SK-N-SH (cell line): Measurements from ENCODE around the gene IFIT5. TPM values are rescaled to one million over a fixed set of nuclear protein-coding genes. Genes with fewer than 3 reads are reported as not detected.

Source experiments
- CTCF ChIA-PET: fragments of 300-600, 350-600 bp; formaldehyde crosslinking; extraction: SDS; loops from one replicate; lab custom pipeline; 2021; lab: Yijun Ruan, JAX
- POLR2A ChIA-PET: fragments of 350-600 bp; sonication (Branson Sonifier 250); formaldehyde crosslinking; extraction: SDS; loops from one replicate; lab custom pipeline; 2020; ENCODE audit warnings: antibody characterized with exemption, inconsistent platforms; lab: Yijun Ruan, JAX
- DNase-seq: peaks from one replicate; pipeline ENCODE4 v3.0.0; 2012
- H2AFZ ChIP-seq: fragments of 200-600 bp; sonication (generic); 2 replicates; pipeline ENCODE4 v1.8.1; 2016; ENCODE audit warnings: antibody characterized with exemption, mild to moderate bottlenecking, low read depth
- H3F3A ChIP-seq: fragments of 200-600 bp; sonication (generic); replicated peaks from 2 replicates; pipeline ENCODE3; 2016; ENCODE audit warnings: antibody characterized with exemption, mild to moderate bottlenecking; ENCODE audit not compliant: insufficient read depth
- H3K27ac ChIP-seq, 2 experiments: fragments of 200-500 bp in 1 of 2; fragments of 200-600 bp in 1 of 2; sonication (Bioruptor generic) in 1 of 2; sonication (generic), shearing (Covaris generic) in 1 of 2; 2 replicates each; pipeline versions ENCODE4 v1.5.1 to v1.6.1; 2014 to 2016; ENCODE audit warnings: low read depth in 2 of 2, inconsistent platforms in 1 of 2, low read length in 1 of 2, mild to moderate bottlenecking in 1 of 2, mixed read lengths in 1 of 2
- H3K27me3 ChIP-seq: fragments of 200-600 bp; sonication (generic), shearing (Covaris generic); 2 replicates; pipeline ENCODE4 v1.6.1; 2016; ENCODE audit warnings: mixed run types; ENCODE audit not compliant: insufficient read depth
- H3K36me3 ChIP-seq, 2 experiments: fragments of 200-500 bp in 1 of 2; fragments of 200-600 bp in 1 of 2; sonication (Bioruptor generic) in 1 of 2; sonication (generic) in 1 of 2; replicated peaks in 1 of 2; 2 replicates each; pipeline versions ENCODE3 to v1.5.1; 2014 to 2016; ENCODE audit warnings: low read length in 1 of 2, mild to moderate bottlenecking in 1 of 2; ENCODE audit not compliant: insufficient read depth in 2 of 2, control insufficient read depth in 1 of 2
- H3K4me1 ChIP-seq, 2 experiments: fragments of 200-500 bp in 1 of 2; fragments of 200-600 bp in 1 of 2; sonication (Bioruptor generic) in 1 of 2; sonication (generic), shearing (Covaris generic) in 1 of 2; 2 replicates each; pipeline versions ENCODE4 v1.5.1 to v1.6.1; 2014 to 2016; ENCODE audit warnings: low read depth in 1 of 2, low read length in 1 of 2, mixed run types in 1 of 2; ENCODE audit not compliant: insufficient read depth in 2 of 2, control insufficient read depth in 1 of 2
- H3K4me2 ChIP-seq: fragments of 200-600 bp; sonication (generic), shearing (Covaris generic); 2 replicates; pipeline ENCODE4 v1.6.1; 2017; ENCODE audit warnings: mixed run types
- H3K4me3 ChIP-seq, 2 experiments: fragments of 200-500 bp in 1 of 2; fragments of 200-600 bp in 1 of 2; sonication (Bioruptor generic) in 1 of 2; sonication (generic), shearing (Covaris generic) in 1 of 2; 2 replicates each; pipeline versions ENCODE4 v1.5.1 to v1.8.1; 2014 to 2016; ENCODE audit warnings: low read depth in 2 of 2, inconsistent platforms in 1 of 2, low read length in 1 of 2, mild to moderate bottlenecking in 1 of 2, mixed read lengths in 1 of 2, moderate library complexity in 1 of 2
- H3K79me2 ChIP-seq: fragments of 200-600 bp; sonication (generic); 2 replicates; pipeline ENCODE4 v1.8.1; 2017; ENCODE audit warnings: mild to moderate bottlenecking; ENCODE audit not compliant: insufficient read depth
- H3K9ac ChIP-seq: fragments of 200-600 bp; sonication (generic); 2 replicates; pipeline ENCODE4 v1.6.1; 2017; ENCODE audit warnings: mixed run types
- H3K9me2 ChIP-seq: fragments of 200-600 bp; sonication (generic); 2 replicates; pipeline ENCODE4 v1.6.1; 2017; ENCODE audit warnings: mixed run types
- H3K9me3 ChIP-seq: fragments of 200-600 bp; sonication (generic); 2 replicates; pipeline ENCODE4 v1.6.1; 2017; ENCODE audit warnings: mixed run types, mild to moderate bottlenecking, moderate library complexity
- H4K20me1 ChIP-seq: fragments of 200-600 bp; sonication (generic); 2 replicates; pipeline ENCODE4 v1.6.1; 2017; ENCODE audit warnings: mild to moderate bottlenecking, mixed run types; ENCODE audit not compliant: insufficient read depth
- CHD2 ChIP-seq: fragments of 150-350 bp; IDR thresholded peaks from 2 replicates; pipeline ENCODE4 v1.6.1; 2018; ENCODE audit warnings: low read length; ENCODE audit not compliant: partially characterized antibody
- EP300 ChIP-seq, 2 experiments: IDR thresholded peaks; 2 replicates each; pipeline versions ENCODE4 v1.4.0 to v1.6.1; 2012; ENCODE audit warnings: borderline replicate concordance in 1 of 2, low read depth in 1 of 2, low read length in 1 of 2
- EZH2phosphoT487 ChIP-seq: fragments of 200-600 bp; sonication (generic); IDR thresholded peaks from 2 replicates; pipeline ENCODE4 v1.6.1; 2017; ENCODE audit warnings: low read depth, mixed run types, mild to moderate bottlenecking, antibody characterized with exemption, moderate library complexity, borderline replicate concordance
- FOSL2 ChIP-seq: IDR thresholded peaks from 2 replicates; pipeline ENCODE4 v1.4.0; 2012; ENCODE audit warnings: low read depth, mild to moderate bottlenecking, moderate library complexity, borderline replicate concordance
- FOXJ3 ChIP-seq: sonication (generic); formaldehyde crosslinking; IDR thresholded peaks from 2 replicates; pipeline ENCODE4 v1.5.1; 2020; ENCODE audit warnings: mild to moderate bottlenecking, missing genetic modification reagents
- FOXM1 ChIP-seq: IDR thresholded peaks from 2 replicates; pipeline ENCODE4 v1.4.0; 2012; ENCODE audit warnings: low read depth, mild to moderate bottlenecking
- GATA2 ChIP-seq: sonication (generic); formaldehyde crosslinking; IDR thresholded peaks from 2 replicates; pipeline ENCODE4 v1.5.0; 2020; ENCODE audit warnings: mild to moderate bottlenecking, missing genetic modification reagents
- JUND ChIP-seq: IDR thresholded peaks from 2 replicates; pipeline ENCODE4 v1.4.0; 2012
- MAX ChIP-seq: IDR thresholded peaks from 2 replicates; pipeline ENCODE4 v1.4.0; 2012; ENCODE audit warnings: low read depth
- MEF2A ChIP-seq: IDR thresholded peaks from 2 replicates; pipeline ENCODE4 v1.4.0; 2012; ENCODE audit warnings: low read depth, borderline replicate concordance
- MXI1 ChIP-seq: IDR thresholded peaks from 2 replicates; pipeline ENCODE4 v1.6.1; 2012; ENCODE audit warnings: mild to moderate bottlenecking, low read depth, low read length, improper control_type of control experiment
- NRF1 ChIP-seq: IDR thresholded peaks from 2 replicates; pipeline ENCODE4 v1.6.1; 2012; ENCODE audit warnings: low read depth, mild to moderate bottlenecking, low read length
- POLR2AphosphoS5 ChIP-seq: IDR thresholded peaks from 2 replicates; pipeline ENCODE4 v1.6.1; 2012; ENCODE audit warnings: low read depth, low read length
- RAD21 ChIP-seq: IDR thresholded peaks from 2 replicates; pipeline ENCODE4 v1.6.1; 2012; ENCODE audit warnings: mild to moderate bottlenecking, low read length
- RCOR1 ChIP-seq: fragments of 150-350 bp; IDR thresholded peaks from 2 replicates; pipeline ENCODE4 v1.6.1; 2017; ENCODE audit warnings: antibody characterized with exemption, low read length
- RXRA ChIP-seq: IDR thresholded peaks from 2 replicates; pipeline ENCODE4 v1.4.0; 2012; ENCODE audit warnings: low read depth, mild to moderate bottlenecking, borderline replicate concordance
- SMC3 ChIP-seq: IDR thresholded peaks from 2 replicates; pipeline ENCODE4 v1.6.1; 2012; ENCODE audit warnings: low read depth, low read length, improper control_type of control experiment
- USF1 ChIP-seq: IDR thresholded peaks from 2 replicates; pipeline ENCODE4 v1.4.0; 2012; ENCODE audit warnings: low read depth, borderline replicate concordance
- YY1 ChIP-seq: IDR thresholded peaks from 2 replicates; pipeline ENCODE4 v1.4.0; 2012; ENCODE audit warnings: low read depth, mild to moderate bottlenecking
- WGBS: methylation state at CpG from one replicate; pipeline ENCODE4 v1.1.6; 2017; ENCODE audit warnings: low lambda C conversion rate; 5-methylcytosine and 5-hydroxymethylcytosine counted together
- polyA plus RNA-seq, 3 experiments: library from polyadenylated mRNA; depleted of rRNA; stranded (reverse); fragments of >200 nt; gene quantifications; 2 replicates each; pipeline ENCODE4 v1.2.3, GENCODE V29; 2012
- TF ChIP-seq, protein P1 (sequence below): IDR thresholded peaks from 2 replicates; pipeline ENCODE4; 2012
- TF ChIP-seq, protein P2 (sequence below): fragments of 150-350 bp; IDR thresholded peaks from 2 replicates; pipeline ENCODE4 v1.6.1; 2016; ENCODE audit warnings: mild to moderate bottlenecking, low read depth, low read length

Gene IFIT5
- polyA plus RNA-seq (2012; rRNA removed), result 2.7 and 3.6 TPM in 2 replicates
- 4.6 and 4.8 TPM in 2 replicates for polyA plus RNA-seq (2012; cell fraction: cytosol; rRNA removed)
- polyA plus RNA-seq (2012; cell fraction: nucleus; rRNA removed), result 1.2 and 2.3 TPM in 2 replicates

DNA sequence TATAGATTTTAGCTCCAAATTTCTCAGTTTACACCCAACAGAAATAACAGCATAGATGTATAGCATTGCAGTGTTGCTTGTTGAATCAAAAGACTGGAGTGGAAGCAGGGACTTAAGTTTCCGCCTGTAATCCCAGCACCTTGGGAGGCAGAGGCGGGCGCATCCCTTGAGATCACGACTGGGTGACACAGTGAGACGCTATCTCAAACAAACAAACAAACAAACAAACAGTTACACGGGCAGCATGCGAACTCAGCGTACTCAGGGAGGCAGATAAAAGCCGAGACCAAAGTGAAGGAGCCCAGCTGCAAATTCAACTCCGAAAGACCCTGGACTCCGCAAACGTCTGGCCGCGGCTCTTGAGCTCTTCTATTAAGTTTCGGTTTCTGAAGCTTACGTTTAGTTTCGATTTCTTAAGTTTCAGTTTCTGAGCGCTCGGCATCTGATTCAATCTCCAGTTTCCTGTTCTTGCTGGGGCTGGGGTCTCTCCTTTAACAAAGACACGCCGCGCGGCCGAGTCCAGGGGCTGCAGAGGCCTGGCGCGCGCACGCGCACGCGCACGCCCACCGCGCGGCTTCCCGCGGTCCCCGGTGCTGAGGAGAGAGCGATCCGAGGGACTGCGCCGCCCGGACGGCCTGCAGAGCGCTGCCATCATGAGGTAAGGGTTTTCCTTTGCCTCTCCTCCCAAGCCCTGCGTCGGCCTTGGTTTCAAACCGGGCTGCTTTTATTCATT is at the start of gene IFIT5:
TSS of gene IFIT5 (plus strand) at position 423 of the 733 bp plus-strand sequence. CDS start at position 654, 231 bp downstream.
- Histone ChIP-seq H3K9me3 (no peaks in the 10 kb centered on the region), H3K4me3 (peak within 1 kb of the TSS; percentile 72 to 77), H4K20me1 (no peaks in the 10 kb centered on the region), H3F3A (peaks cover 10% of the 10 kb centered on the region), H2AFZ (peak within 1 kb of the TSS; percentile 99), H3K4me1 (peaks cover 6 to 8% of the 10 kb centered on the region in 2 experiments; a peak in 3 of 4 replicates), H3K27me3 (no peaks in the 10 kb centered on the region), H3K9me2 (no peaks in the 10 kb centered on the region), H3K9ac (peak within 1 kb of the TSS; percentile 80), H3K27ac (peak within 1 kb of the TSS; percentile 85 to 92), H3K4me2 (peak within 1 kb of the TSS; percentile 77), H3K36me3 (peaks cover 8 to 20% of the 10 kb centered on the region in 2 experiments), H3K79me2 (peaks cover 17% of the 10 kb centered on the region)
- WGBS, result 2% methylated on average over 48 of the region's 48 CpGs
- ChIA-PET POLR2A (interaction anchor here (0.9 to 1.6 kb wide), 2 partner anchors 131 to 163 kb away, joined by 3 read pairs; partner anchors contain the start of gene LIPA), CTCF (interaction anchor here (0.7 to 1.7 kb wide), 3 partner anchors 25 to 737 kb away, joined by 3 to 6 read pairs (median 3); no protein-coding TSS in a partner anchor)
- peak; percentile 29; the same call in 1 of the 2 replicates for TF ChIP-seq RAD21
- TF ChIP-seq CHD2, result peak; percentile 31
- TF ChIP-seq SMC3, result 0 out of 2 replicates have a peak, but pooled peaks have one; percentile 9
- no peak for TF ChIP-seq RCOR1
- TF ChIP-seq FOXJ3 (CRISPR knock-in tag), result no peak
- TF ChIP-seq YY1, result 0 out of 2 replicates have a peak, but pooled peaks have one; percentile 46
- TF ChIP-seq NRF1, result peak; percentile 80
- TF ChIP-seq MEF2A, result no peak
- no peak for TF ChIP-seq USF1
- TF ChIP-seq MAX, result 0 out of 2 replicates have a peak, but pooled peaks have one; percentile 11
- TF ChIP-seq EZH2phosphoT487, result no peak
- no peak for TF ChIP-seq JUND
- TF ChIP-seq, protein P1, sequence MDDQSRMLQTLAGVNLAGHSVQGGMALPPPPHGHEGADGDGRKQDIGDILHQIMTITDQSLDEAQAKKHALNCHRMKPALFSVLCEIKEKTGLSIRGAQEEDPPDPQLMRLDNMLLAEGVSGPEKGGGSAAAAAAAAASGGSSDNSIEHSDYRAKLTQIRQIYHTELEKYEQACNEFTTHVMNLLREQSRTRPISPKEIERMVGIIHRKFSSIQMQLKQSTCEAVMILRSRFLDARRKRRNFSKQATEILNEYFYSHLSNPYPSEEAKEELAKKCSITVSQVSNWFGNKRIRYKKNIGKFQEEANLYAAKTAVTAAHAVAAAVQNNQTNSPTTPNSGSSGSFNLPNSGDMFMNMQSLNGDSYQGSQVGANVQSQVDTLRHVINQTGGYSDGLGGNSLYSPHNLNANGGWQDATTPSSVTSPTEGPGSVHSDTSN, result no peak
- TF ChIP-seq, protein P2, sequence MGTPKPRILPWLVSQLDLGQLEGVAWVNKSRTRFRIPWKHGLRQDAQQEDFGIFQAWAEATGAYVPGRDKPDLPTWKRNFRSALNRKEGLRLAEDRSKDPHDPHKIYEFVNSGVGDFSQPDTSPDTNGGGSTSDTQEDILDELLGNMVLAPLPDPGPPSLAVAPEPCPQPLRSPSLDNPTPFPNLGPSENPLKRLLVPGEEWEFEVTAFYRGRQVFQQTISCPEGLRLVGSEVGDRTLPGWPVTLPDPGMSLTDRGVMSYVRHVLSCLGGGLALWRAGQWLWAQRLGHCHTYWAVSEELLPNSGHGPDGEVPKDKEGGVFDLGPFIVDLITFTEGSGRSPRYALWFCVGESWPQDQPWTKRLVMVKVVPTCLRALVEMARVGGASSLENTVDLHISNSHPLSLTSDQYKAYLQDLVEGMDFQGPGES, result no peak
- TF ChIP-seq GATA2, result no peak
- no peak for TF ChIP-seq EP300 (IDR thresholded peaks at IDR 0.05; ENCODE audit: borderline replicate concordance in 1 of 2, low read depth in 1 of 2, low read length in 1 of 2)
- TF ChIP-seq FOXM1, result no peak
- TF ChIP-seq FOSL2, result no peak
- TF ChIP-seq MXI1, result peak; percentile 55
- TF ChIP-seq POLR2AphosphoS5, result 0 out of 2 replicates have a peak, but pooled peaks have one; percentile 21
- TF ChIP-seq RXRA, result no peak
- peak; percentile 91 for DNase-seq
